ENCODE data around the gene MRPS34. TPM values are rescaled to one million over a fixed set of nuclear protein-coding genes. Genes with fewer than 3 reads are reported as not detected.

The MRPS34 gene
- total and polyA plus RNA-seq, 9 of the 15 experiments (the other 6 are each of a cell fraction or from before 2014, with no cell fraction given): 5.2 to 334 (median 92.8) TPM

DNA sequence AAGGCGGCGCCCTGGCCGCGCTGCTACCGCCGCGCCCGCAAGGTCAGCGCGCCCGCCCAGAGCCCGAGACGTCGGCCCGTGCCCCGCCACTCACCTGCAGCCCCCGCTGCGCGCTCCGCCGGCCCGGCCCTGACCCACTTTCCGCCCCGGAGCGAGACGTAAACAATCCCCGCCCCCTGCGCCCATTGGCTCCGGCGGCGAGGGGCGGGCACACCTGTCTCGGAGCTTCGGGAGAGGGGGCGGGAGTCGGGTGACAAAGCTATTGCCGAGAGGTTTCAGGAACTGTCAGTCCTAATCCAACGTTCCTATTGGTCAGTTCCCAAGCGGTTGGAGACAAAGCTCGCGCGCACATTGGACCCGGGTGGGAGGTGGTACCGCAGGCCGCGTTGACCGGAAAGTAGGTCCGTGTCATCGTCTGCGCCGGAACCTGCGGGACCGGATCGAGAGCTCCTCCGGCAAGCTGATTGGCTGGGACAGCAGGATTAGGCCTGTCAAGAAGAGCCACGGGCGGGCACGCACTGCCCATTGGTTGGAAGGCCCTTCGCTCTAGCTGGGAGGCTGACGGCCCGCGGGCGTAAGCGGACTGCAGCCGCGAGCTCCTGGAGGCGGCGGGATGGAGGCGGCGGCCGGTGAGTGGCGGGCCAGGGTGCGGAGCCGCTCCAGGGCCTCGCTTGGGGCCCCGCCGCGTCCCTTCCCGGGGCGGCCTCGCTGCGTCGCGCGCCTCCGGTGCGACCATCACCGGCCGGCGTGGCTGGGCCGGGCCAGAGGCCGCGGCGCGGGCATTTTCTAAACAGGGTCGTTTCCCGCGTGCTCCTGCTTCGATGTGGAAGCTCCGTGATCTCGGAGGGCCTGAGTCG is 9.7 kb upstream of the MRPS34 start, which contains the start of the genes NUBP2 and SPSB3 (continued):
- TF ChIP-seq, protein P1, sequence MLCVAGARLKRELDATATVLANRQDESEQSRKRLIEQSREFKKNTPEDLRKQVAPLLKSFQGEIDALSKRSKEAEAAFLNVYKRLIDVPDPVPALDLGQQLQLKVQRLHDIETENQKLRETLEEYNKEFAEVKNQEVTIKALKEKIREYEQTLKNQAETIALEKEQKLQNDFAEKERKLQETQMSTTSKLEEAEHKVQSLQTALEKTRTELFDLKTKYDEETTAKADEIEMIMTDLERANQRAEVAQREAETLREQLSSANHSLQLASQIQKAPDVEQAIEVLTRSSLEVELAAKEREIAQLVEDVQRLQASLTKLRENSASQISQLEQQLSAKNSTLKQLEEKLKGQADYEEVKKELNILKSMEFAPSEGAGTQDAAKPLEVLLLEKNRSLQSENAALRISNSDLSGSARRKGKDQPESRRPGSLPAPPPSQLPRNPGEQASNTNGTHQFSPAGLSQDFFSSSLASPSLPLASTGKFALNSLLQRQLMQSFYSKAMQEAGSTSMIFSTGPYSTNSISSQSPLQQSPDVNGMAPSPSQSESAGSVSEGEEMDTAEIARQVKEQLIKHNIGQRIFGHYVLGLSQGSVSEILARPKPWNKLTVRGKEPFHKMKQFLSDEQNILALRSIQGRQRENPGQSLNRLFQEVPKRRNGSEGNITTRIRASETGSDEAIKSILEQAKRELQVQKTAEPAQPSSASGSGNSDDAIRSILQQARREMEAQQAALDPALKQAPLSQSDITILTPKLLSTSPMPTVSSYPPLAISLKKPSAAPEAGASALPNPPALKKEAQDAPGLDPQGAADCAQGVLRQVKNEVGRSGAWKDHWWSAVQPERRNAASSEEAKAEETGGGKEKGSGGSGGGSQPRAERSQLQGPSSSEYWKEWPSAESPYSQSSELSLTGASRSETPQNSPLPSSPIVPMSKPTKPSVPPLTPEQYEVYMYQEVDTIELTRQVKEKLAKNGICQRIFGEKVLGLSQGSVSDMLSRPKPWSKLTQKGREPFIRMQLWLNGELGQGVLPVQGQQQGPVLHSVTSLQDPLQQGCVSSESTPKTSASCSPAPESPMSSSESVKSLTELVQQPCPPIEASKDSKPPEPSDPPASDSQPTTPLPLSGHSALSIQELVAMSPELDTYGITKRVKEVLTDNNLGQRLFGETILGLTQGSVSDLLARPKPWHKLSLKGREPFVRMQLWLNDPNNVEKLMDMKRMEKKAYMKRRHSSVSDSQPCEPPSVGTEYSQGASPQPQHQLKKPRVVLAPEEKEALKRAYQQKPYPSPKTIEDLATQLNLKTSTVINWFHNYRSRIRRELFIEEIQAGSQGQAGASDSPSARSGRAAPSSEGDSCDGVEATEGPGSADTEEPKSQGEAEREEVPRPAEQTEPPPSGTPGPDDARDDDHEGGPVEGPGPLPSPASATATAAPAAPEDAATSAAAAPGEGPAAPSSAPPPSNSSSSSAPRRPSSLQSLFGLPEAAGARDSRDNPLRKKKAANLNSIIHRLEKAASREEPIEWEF (CRISPR knock-in tag; IDR thresholded peaks at IDR 0.05): no peak
- TF ChIP-seq, protein P2, sequence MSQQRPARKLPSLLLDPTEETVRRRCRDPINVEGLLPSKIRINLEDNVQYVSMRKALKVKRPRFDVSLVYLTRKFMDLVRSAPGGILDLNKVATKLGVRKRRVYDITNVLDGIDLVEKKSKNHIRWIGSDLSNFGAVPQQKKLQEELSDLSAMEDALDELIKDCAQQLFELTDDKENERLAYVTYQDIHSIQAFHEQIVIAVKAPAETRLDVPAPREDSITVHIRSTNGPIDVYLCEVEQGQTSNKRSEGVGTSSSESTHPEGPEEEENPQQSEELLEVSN (IDR thresholded peaks at IDR 0.05; ENCODE audit: borderline replicate concordance in 1 of 2, extremely low read depth in 1 of 2, insufficient read depth in 1 of 2, insufficient read length in 1 of 2, low read depth in 1 of 2, low read length in 1 of 2, poor library complexity in 1 of 2, severe bottlenecking in 1 of 2): peak in 1 of 2 experiments; percentile 65
- TF ChIP-seq, protein P3, sequence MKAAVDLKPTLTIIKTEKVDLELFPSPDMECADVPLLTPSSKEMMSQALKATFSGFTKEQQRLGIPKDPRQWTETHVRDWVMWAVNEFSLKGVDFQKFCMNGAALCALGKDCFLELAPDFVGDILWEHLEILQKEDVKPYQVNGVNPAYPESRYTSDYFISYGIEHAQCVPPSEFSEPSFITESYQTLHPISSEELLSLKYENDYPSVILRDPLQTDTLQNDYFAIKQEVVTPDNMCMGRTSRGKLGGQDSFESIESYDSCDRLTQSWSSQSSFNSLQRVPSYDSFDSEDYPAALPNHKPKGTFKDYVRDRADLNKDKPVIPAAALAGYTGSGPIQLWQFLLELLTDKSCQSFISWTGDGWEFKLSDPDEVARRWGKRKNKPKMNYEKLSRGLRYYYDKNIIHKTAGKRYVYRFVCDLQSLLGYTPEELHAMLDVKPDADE (conservative IDR thresholded peaks at IDR 0.05; ENCODE audit: control insufficient read depth, low read depth, low read length): peak; percentile 77
- TF ChIP-seq, protein P4, sequence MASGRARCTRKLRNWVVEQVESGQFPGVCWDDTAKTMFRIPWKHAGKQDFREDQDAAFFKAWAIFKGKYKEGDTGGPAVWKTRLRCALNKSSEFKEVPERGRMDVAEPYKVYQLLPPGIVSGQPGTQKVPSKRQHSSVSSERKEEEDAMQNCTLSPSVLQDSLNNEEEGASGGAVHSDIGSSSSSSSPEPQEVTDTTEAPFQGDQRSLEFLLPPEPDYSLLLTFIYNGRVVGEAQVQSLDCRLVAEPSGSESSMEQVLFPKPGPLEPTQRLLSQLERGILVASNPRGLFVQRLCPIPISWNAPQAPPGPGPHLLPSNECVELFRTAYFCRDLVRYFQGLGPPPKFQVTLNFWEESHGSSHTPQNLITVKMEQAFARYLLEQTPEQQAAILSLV (tag; IDR thresholded peaks at IDR 0.05): no peak
- 0 out of 4 replicates have a peak, but pooled peaks of 1 of the 2 experiments have one; percentile 33 for TF ChIP-seq TEAD1 (CRISPR knock-in tag; IDR thresholded peaks at IDR 0.05)
- TF ChIP-seq, protein P5, sequence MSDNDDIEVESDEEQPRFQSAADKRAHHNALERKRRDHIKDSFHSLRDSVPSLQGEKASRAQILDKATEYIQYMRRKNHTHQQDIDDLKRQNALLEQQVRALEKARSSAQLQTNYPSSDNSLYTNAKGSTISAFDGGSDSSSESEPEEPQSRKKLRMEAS (CRISPR knock-in tag; IDR thresholded peaks at IDR 0.05): peak; percentile 40; the same call in 1 of the 2 replicates
- peak; percentile 59 to 62; a peak in 2 of 4 replicates for TF ChIP-seq SIN3A (IDR thresholded peaks at IDR 0.05; ENCODE audit: borderline replicate concordance in 2 of 2, control insufficient read depth in 1 of 2, low read depth in 2 of 2, low read length in 2 of 2)
- TF ChIP-seq NCOR1 (IDR thresholded peaks at IDR 0.05): no peak
- peak; percentile 83 for TF ChIP-seq SP2 (IDR thresholded peaks at IDR 0.05; ENCODE audit: extremely low read depth, low read depth, low read length, poor library complexity, severe bottlenecking)
- TF ChIP-seq DDX20 (tag; IDR thresholded peaks at IDR 0.05; ENCODE audit: low read depth): no peak
- TF ChIP-seq CEBPG (CRISPR knock-in tag; IDR thresholded peaks at IDR 0.05): 0 out of 2 replicates have a peak, but pooled peaks have one; percentile 9
- no peak for TF ChIP-seq CEBPG (tag; conservative IDR thresholded peaks at IDR 0.05 in 1 of 2, IDR thresholded peaks at IDR 0.05 in 1 of 2)
- peak; percentile 42 for TF ChIP-seq KDM5B (IDR thresholded peaks at IDR 0.05; ENCODE audit: insufficient replicate concordance, low read depth, low read length)
- TF ChIP-seq ETV6 (IDR thresholded peaks at IDR 0.05; ENCODE audit: borderline replicate concordance in 1 of 2, low read depth in 2 of 2, low read length in 1 of 2): no peak
- TF ChIP-seq ETV6 (CRISPR knock-in tag; IDR thresholded peaks at IDR 0.05; ENCODE audit: borderline replicate concordance): no peak
